HG02642 (cell line): ENCODE data around the gene B3GAT1.

Source experiments
- ATAC-seq: cut with Tn5 transposase; IDR thresholded peaks from one replicate; pipeline ENCODE4 v1.9.1; 2021; ENCODE audit warnings: mild to moderate bottlenecking; ENCODE audit not compliant: unreplicated experiment, poor library complexity

Gene B3GAT1

GRCh38 chr11:134442246-134442645 lies 30.2 kb upstream of the B3GAT1 start:
- ATAC-seq: no peak

GRCh38 chr11:134441706-134442105 lies 29.7 kb upstream of the B3GAT1 start:
- no peak for ATAC-seq

GRCh38 chr11:134441281-134441680 lies 29.2 kb upstream of the B3GAT1 start:
- no peak for ATAC-seq

- no peak for ATAC-seq
Measured at GRCh38 chr11:134440851-134441250, 28.8 kb upstream of the B3GAT1 start.

- ATAC-seq: no peak
Measured at GRCh38 chr11:134438542-134439537, 26.8 kb upstream of the B3GAT1 start.

GRCh38 chr11:134437821-134438220 lies 25.8 kb upstream of the B3GAT1 start:
- ATAC-seq: no peak

- no peak for ATAC-seq
Measured at GRCh38 chr11:134436781-134437180, 24.7 kb upstream of the B3GAT1 start.

GRCh38 chr11:134433806-134434205 lies 21.8 kb upstream of the B3GAT1 start:
- ATAC-seq: no peak

GRCh38 chr11:134433251-134433650 lies 21.2 kb upstream of the B3GAT1 start:
- no peak for ATAC-seq

- no peak for ATAC-seq
Measured at GRCh38 chr11:134432776-134433175, 20.7 kb upstream of the B3GAT1 start.

- ATAC-seq: no peak
Measured at GRCh38 chr11:134429106-134429505, 17.1 kb upstream of the B3GAT1 start.

- no peak for ATAC-seq
Measured at GRCh38 chr11:134425816-134426536, 13.9 kb upstream of the B3GAT1 start.

- ATAC-seq: no peak
Measured at GRCh38 chr11:134425413-134425812, 13.4 kb upstream of the B3GAT1 start.

GRCh38 chr11:134423106-134423505 lies 11.1 kb upstream of the B3GAT1 start:
- ATAC-seq: no peak

- no peak for ATAC-seq
Measured at GRCh38 chr11:134417871-134418840, 6.1 kb upstream of the B3GAT1 start.

GRCh38 chr11:134416726-134417125 lies 4.7 kb upstream of the B3GAT1 start:
- no peak for ATAC-seq

- no peak for ATAC-seq
Measured at GRCh38 chr11:134414766-134415765, 3.0 kb upstream of the B3GAT1 start.

- ATAC-seq: no peak
Measured at GRCh38 chr11:134413826-134414731, 2.0 kb upstream of the B3GAT1 start.
